Activated CD4-positive, alpha-beta T cell treated with anti-CD3 and anti-CD28 coated beads for 36 hours (primary cell): ENCODE data around the gene YTHDF1. TPM values are rescaled to one million over a fixed set of nuclear protein-coding genes. Genes with fewer than 3 reads are reported as not detected.

Source experiments
- ATAC-seq: fragments of 200-7000 bp; cut with Tn5 transposase; one replicate; pipeline ENCODE4 v1.10.0; 2021; ENCODE audit warnings: mild to moderate bottlenecking, moderate library complexity
- CTCF ChIA-PET: fragments of 350-600 bp; sonication (Branson Sonifier 250); formaldehyde crosslinking; loops from one replicate; lab custom pipeline; 2021; ENCODE audit warnings: antibody characterized with exemption; lab: Charles Lee
- POLR2A ChIA-PET: fragments of 350-600 bp; sonication (Branson Sonifier 250); formaldehyde crosslinking; loops from one replicate; lab custom pipeline; 2021; ENCODE audit warnings: antibody characterized with exemption, inconsistent platforms; lab: Charles Lee
- DNase-seq: peaks from one replicate; pipeline ENCODE4 v3.0.0-alpha.2; 2020
- H3K27ac Mint-ChIP-seq: one replicate; pipeline ENCODE4 v1.8.0; 2021; ENCODE audit warnings: mixed read lengths
- H3K27me3 Mint-ChIP-seq: one replicate; pipeline ENCODE4 v1.8.0; 2021; ENCODE audit warnings: mixed read lengths
- H3K36me3 Mint-ChIP-seq: one replicate; pipeline ENCODE4 v1.8.0; 2021; ENCODE audit warnings: low read depth, mixed read lengths
- H3K4me1 Mint-ChIP-seq: one replicate; pipeline ENCODE4 v1.8.0; 2021; ENCODE audit warnings: mixed read lengths
- H3K4me3 Mint-ChIP-seq: one replicate; pipeline ENCODE4 v1.8.0; 2021; ENCODE audit warnings: mild to moderate bottlenecking, moderate library complexity, mixed read lengths
- H3K9me3 Mint-ChIP-seq: one replicate; pipeline ENCODE4 v1.8.0; 2021; ENCODE audit warnings: low read depth, mixed read lengths
- intact Hi-C, 2 experiments: fragments of 100-400 bp; cut with DNase I in 1 of 2; cut with micrococcal nuclease in 1 of 2; formaldehyde crosslinking; loops; one replicate each; pipeline versions ENCODE4 v1.14.2 to v1.15.1; 2022 to 2024; cut with DNase I, micrococcal nuclease
- total RNA-seq, 2 experiments: library from RNA; stranded (reverse); gene quantifications; one replicate each; pipeline ENCODE4 v1.2.3, GENCODE V29; 2021

Gene YTHDF1
- total RNA-seq, 2 experiments from 2014 or later: 32.2 to 32.6 TPM

DNA sequence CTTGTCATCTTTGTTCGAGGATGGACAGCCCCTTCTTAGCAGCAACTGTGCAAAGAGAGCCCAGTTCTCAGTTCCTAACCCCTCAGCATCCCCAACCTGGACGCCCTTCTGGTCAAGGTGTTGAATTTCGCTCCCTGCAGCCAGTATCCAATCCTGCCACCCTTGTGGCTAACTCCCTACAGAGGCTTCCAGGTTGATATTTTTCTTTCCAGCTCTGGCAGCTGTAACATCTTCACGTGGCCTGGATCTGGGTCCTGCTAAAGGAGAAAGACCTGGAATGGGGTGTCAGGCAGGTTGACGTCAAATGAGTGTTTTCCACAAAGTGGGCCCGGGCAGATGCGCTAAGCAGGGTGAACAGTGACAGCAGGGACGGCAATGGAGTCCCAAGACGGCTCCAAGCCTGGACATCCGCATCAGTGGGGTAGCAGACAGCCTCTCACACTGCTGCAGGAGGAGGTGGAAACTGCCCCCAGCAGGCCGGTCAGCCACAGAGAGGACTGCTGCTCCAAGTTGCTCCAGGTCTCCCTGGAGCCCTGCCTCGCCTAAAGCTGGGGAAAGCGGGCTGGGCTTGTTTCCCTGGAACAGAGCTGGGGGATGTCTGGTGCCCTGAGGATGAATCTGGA lies 1.0 kb upstream of the YTHDF1 start:
- ATAC-seq (no peak), DNase-seq (no peak)
- intact Hi-C loops: loop anchor here in 1 of 2 experiments (1.0 to 10.0 kb wide), 12 partner anchors 55 to 1095 kb away; partner anchors contain the start of genes ABHD16B, ADRM1, ARFGAP1 and LSM14B
- H3K4me3 Mint-ChIP-seq: peak overlapping the region; percentile 92
- H3K36me3 Mint-ChIP-seq: peaks cover 32% of the 10 kb centered on the region
- peak overlapping the region; percentile 82 for H3K27ac Mint-ChIP-seq
- CTCF ChIA-PET: interaction anchor here (0.7 to 1.0 kb wide), 2 partner anchors 34 to 144 kb away, joined by 3 read pairs; no protein-coding TSS in a partner anchor
- H3K4me1 Mint-ChIP-seq: peaks cover 38% of the 10 kb centered on the region
- H3K9me3 Mint-ChIP-seq: no peaks in the 10 kb centered on the region
- peaks cover 4% of the 10 kb centered on the region for H3K27me3 Mint-ChIP-seq
- POLR2A ChIA-PET: no interaction called here

DNA sequence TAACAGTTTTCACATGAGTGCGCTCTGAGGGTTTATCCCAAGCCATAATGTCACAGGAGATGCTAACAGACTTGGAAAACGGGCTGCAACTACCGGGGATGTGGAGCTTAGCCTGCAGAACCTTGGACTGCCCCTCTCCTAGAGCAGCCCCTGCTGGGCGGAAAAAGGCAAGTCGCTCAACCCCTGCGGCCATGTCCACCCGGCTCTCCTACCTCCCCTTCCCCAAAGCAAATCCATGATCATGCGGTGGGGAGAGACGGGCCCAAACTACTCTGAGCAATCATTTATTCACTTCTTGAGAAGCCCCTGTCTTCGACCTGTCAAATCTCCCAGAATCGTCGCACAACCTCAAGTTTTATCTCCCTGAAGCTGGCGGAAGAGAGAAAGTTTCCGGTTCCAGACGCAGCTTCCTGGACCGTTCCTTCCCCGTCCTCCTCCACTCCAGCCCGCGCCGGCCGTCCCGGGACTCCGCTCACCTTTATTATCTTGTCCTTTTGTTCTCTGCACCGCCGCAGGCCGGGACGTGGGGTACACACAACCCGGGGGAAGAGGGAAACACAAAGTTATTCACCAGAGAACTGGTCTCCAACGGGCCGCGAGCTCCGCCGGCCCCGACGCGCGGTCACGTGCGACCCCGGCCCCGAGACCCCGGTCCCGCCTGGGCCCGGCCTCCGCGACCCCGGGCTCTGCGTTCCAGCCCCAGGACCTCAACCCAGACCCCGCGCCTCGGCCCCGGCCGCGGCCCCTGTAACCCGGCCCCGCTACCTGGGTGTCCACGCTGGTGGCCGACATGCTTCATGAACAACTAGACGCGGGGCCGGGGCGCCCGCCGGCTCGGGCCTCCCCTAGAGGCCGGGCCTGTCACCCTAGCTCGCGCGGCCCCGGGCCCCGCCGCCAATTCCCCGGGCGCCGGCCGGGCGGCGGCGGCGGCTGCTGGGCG lies 560 bp downstream of the YTHDF1 start:
- Mint-ChIP-seq H3K4me1 (peaks cover 49% of the 10 kb centered on the region), H3K36me3 (peaks cover 37% of the 10 kb centered on the region), H3K4me3 (peak overlapping the region; percentile 92), H3K9me3 (no peaks in the 10 kb centered on the region), H3K27me3 (peaks cover 4% of the 10 kb centered on the region), H3K27ac (peak overlapping the region; percentile 88)
- ATAC-seq: no peak
- CTCF ChIA-PET: interaction anchor here (0.6 to 2.4 kb wide), 7 partner anchors 8 to 558 kb away, joined by 3 to 17 read pairs (median 3); no protein-coding TSS in a partner anchor
- DNase-seq: peak; percentile 43
- POLR2A ChIA-PET: interaction anchor here (1.2 to 1.4 kb wide), 2 partner anchors 11 to 57 kb away, joined by 4 read pairs; partner anchors contain the start of gene ARFGAP1
- intact Hi-C loops: loop anchor here in 1 of 2 experiments (1.0 to 10.0 kb wide), 12 partner anchors 57 to 1093 kb away; partner anchors contain the start of genes ABHD16B, ADRM1, ARFGAP1 and LSM14B

DNA sequence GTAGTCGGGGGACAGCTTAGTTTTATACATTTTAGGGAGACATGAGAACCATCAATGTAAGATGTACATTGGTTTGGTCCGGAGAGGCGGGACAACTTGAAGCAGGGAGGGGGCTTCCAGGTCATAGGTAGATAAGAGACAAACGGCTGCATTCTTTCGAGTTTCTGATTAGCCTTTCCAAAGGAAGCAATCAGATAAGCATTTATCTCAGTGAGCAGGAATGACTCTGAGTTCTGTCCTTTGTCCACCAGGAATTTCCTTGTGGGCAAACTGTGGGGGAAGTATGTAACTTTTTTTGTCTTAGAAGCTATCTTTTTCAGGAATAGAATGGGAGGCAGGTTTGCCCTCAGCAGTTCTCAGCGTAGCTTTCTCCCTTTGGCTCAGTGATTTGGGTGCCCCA lies 1.4 kb downstream of the YTHDF1 start:
- Mint-ChIP-seq H3K36me3 (peaks cover 39% of the 10 kb centered on the region), H3K9me3 (no peaks in the 10 kb centered on the region), H3K27ac (peak overlapping the region; percentile 88), H3K27me3 (no peaks in the 10 kb centered on the region), H3K4me1 (peaks cover 55% of the 10 kb centered on the region), H3K4me3 (peak overlapping the region; percentile 92)
- ATAC-seq (no peak), DNase-seq (no peak)
- intact Hi-C loops: loop anchor here in 1 of 2 experiments (10.0 kb wide), 2 partner anchors 650 to 760 kb away; partner anchors contain the start of genes ABHD16B, SAMD10 and TPD52L2
- ChIA-PET CTCF (interaction anchor here (0.7 to 2.4 kb wide), 5 partner anchors 9 to 203 kb away, joined by 3 to 17 read pairs (median 3); no protein-coding TSS in a partner anchor), POLR2A (interaction anchor here (1.4 kb wide), 1 partner anchor 58 kb away, joined by 4 read pairs; the partner anchor contains the start of gene ARFGAP1)

GRCh38 chr20:63212792-63213191 lies 3.1 kb downstream of the YTHDF1 start:
- Mint-ChIP-seq H3K27me3 (no peaks in the 10 kb centered on the region), H3K27ac (no peak overlapping the region), H3K9me3 (no peaks in the 10 kb centered on the region), H3K4me1 (peaks cover 60% of the 10 kb centered on the region), H3K4me3 (no peak overlapping the region), H3K36me3 (peaks cover 42% of the 10 kb centered on the region)
- DNase-seq (no peak), ATAC-seq (no peak)
- POLR2A ChIA-PET: no interaction called here
- intact Hi-C loops: loop anchor here in 1 of 2 experiments (10.0 kb wide), 2 partner anchors 652 to 762 kb away; partner anchors contain the start of genes ABHD16B, SAMD10 and TPD52L2
- CTCF ChIA-PET: interaction anchor here (0.5 to 2.5 kb wide), 2 partner anchors 11 to 282 kb away, joined by 3 to 22 read pairs; no protein-coding TSS in a partner anchor

GRCh38 chr20:63212393-63212730 lies 3.6 kb downstream of the YTHDF1 start:
- peaks cover 46% of the 10 kb centered on the region for H3K36me3 Mint-ChIP-seq
- H3K27ac Mint-ChIP-seq: no peak overlapping the region
- intact Hi-C loops: loop anchor here in 1 of 2 experiments (10.0 kb wide), 2 partner anchors 652 to 762 kb away; partner anchors contain the start of genes ABHD16B, SAMD10 and TPD52L2
- ChIA-PET CTCF (interaction anchor here (0.5 to 2.5 kb wide), 2 partner anchors 11 to 283 kb away, joined by 3 to 22 read pairs; no protein-coding TSS in a partner anchor), POLR2A (no interaction called here)
- H3K4me3 Mint-ChIP-seq: no peak overlapping the region
- no peaks in the 10 kb centered on the region for H3K27me3 Mint-ChIP-seq
- peaks cover 60% of the 10 kb centered on the region for H3K4me1 Mint-ChIP-seq
- DNase-seq (no peak), ATAC-seq (no peak)
- H3K9me3 Mint-ChIP-seq: no peaks in the 10 kb centered on the region

GRCh38 chr20:63210011-63210605 lies 5.8 kb downstream of the YTHDF1 start:
- Mint-ChIP-seq H3K9me3 (no peaks in the 10 kb centered on the region), H3K36me3 (peaks cover 59% of the 10 kb centered on the region), H3K4me3 (no peak overlapping the region), H3K27me3 (no peaks in the 10 kb centered on the region), H3K27ac (peak overlapping the region; percentile 61), H3K4me1 (peaks cover 54% of the 10 kb centered on the region)
- ATAC-seq (no peak), DNase-seq (no peak)
- CTCF ChIA-PET: no interaction called here
- intact Hi-C loops: loop anchor here in 1 of 2 experiments (10.0 kb wide), 2 partner anchors 655 to 765 kb away; partner anchors contain the start of genes ABHD16B, SAMD10 and TPD52L2
- POLR2A ChIA-PET: no interaction called here

DNA sequence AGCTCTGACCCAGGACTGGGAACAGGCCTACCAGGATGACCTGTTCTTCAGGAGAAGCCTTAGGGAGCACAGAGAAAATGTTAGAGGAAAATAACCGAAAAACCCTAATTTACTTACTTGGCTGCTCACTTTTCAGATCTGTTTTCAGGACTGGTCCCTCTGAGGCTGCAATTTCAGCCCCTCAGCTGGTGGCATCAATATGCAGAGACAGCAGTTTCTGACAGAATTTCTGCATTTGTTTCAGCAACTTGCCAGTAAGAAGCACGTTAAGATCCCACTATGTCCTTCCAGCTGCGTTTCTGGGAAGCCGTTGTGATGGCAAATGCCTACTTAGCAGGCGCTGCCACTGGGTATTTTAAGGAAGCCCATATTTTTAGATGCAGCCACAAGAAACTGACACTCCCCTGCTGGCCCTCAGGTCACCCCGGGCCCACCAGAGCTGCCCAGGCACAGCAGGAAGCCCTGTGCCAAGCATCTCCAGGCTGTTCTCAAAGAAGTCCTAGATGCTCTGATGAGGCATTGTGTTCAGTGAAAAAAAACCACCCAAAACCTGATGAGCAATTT lies 7.5 kb downstream of the YTHDF1 start:
- Mint-ChIP-seq H3K36me3 (peaks cover 55% of the 10 kb centered on the region), H3K9me3 (no peaks in the 10 kb centered on the region), H3K4me3 (no peak overlapping the region), H3K27me3 (no peaks in the 10 kb centered on the region), H3K27ac (no peak overlapping the region), H3K4me1 (peaks cover 37% of the 10 kb centered on the region)
- ChIA-PET CTCF (interaction anchor here (1.5 kb wide), 2 partner anchors 15 to 17 kb away, joined by 6 to 8 read pairs; no protein-coding TSS in a partner anchor), POLR2A (no interaction called here)
- DNase-seq (no peak), ATAC-seq (no peak)
- intact Hi-C loops: no loop called here

GRCh38 chr20:63206878-63207277 lies 9.1 kb downstream of the YTHDF1 start:
- intact Hi-C loops: no loop called here
- H3K27ac Mint-ChIP-seq: no peak overlapping the region
- ATAC-seq: no peak
- CTCF ChIA-PET: no interaction called here
- no peaks in the 10 kb centered on the region for H3K27me3 Mint-ChIP-seq
- H3K4me3 Mint-ChIP-seq: no peak overlapping the region
- POLR2A ChIA-PET: interaction anchor here (0.6 kb wide), 1 partner anchor 348 kb away, joined by 3 read pairs; no protein-coding TSS in a partner anchor
- no peak for DNase-seq
- H3K9me3 Mint-ChIP-seq: no peaks in the 10 kb centered on the region
- H3K4me1 Mint-ChIP-seq: peaks cover 21% of the 10 kb centered on the region
- H3K36me3 Mint-ChIP-seq: peaks cover 51% of the 10 kb centered on the region

GRCh38 chr20:63205896-63206295 lies 10.0 kb downstream of the YTHDF1 start:
- POLR2A ChIA-PET: no interaction called here
- no peak for DNase-seq
- ATAC-seq: no peak
- peaks cover 56% of the 10 kb centered on the region for H3K36me3 Mint-ChIP-seq
- no peaks in the 10 kb centered on the region for H3K9me3 Mint-ChIP-seq
- intact Hi-C loops: no loop called here
- no peak overlapping the region for H3K4me3 Mint-ChIP-seq
- H3K27ac Mint-ChIP-seq: no peak overlapping the region
- H3K4me1 Mint-ChIP-seq: peaks cover 24% of the 10 kb centered on the region
- CTCF ChIA-PET: no interaction called here
- H3K27me3 Mint-ChIP-seq: no peaks in the 10 kb centered on the region

- Mint-ChIP-seq H3K4me1 (peaks cover 16% of the 10 kb centered on the region), H3K27me3 (no peaks in the 10 kb centered on the region), H3K4me3 (no peak overlapping the region), H3K9me3 (no peaks in the 10 kb centered on the region), H3K36me3 (peaks cover 49% of the 10 kb centered on the region), H3K27ac (no peak overlapping the region)
- DNase-seq (no peak), ATAC-seq (no peak)
- ChIA-PET POLR2A (interaction anchor here (1.1 kb wide), 1 partner anchor 11 kb away, joined by 4 read pairs; the partner anchor contains the start of gene YTHDF1), CTCF (interaction anchor here (0.8 to 1.2 kb wide), 2 partner anchors 19 to 833 kb away, joined by 3 to 5 read pairs; no protein-coding TSS in a partner anchor)
- intact Hi-C loops: no loop called here
Observed at GRCh38 chr20:63204362-63204761, 11.6 kb downstream of the YTHDF1 start.
